HG03439 (cell line): Measurements from ENCODE around the gene RARG.

ENCODE experiments used
- ATAC-seq: cut with Tn5 transposase; IDR thresholded peaks from one replicate; pipeline ENCODE4 v1.9.1; 2021; ENCODE audit warnings: mild to moderate bottlenecking, moderate library complexity; ENCODE audit not compliant: unreplicated experiment

Gene RARG

DNA sequence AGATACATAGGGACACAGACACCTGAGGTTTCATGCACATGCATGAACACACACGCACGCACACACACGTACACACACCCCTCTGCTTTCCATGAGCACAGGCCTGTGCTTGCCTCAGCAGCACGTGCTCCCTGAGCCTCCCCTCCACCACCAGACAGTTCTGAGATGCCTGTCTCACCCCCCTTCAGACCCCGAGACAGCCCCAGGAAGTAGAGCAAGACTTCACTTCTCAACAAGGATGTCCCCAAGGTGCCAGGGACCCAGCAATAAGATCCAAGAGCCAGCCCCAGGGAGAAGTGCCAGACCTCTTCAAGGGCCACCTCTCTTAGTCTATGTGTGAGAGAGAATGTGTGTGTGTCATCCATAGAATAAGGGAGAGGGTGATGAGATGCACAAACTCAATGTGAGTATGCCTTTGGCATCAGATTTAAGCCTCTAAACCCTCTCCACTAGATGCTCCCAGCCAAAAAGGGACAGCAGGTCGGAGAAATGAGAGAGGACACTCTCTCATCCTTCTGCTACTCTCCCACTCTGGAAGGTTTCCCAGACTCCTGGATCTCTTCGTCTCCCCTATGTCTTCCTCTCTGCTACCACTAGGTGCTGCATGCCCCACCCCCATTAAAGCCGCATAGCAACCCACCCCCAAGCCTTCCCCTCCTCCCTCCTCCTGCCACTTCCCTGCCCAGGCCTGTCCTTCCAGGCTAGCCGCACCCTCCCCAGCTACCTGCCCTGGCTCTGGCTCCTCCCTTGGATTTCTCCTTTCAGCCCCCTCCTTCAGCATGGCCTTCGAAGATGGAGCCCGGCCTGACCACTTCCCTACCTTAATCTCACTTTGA, 7.7 kb downstream of the RARG start:
- ATAC-seq = no peak

DNA sequence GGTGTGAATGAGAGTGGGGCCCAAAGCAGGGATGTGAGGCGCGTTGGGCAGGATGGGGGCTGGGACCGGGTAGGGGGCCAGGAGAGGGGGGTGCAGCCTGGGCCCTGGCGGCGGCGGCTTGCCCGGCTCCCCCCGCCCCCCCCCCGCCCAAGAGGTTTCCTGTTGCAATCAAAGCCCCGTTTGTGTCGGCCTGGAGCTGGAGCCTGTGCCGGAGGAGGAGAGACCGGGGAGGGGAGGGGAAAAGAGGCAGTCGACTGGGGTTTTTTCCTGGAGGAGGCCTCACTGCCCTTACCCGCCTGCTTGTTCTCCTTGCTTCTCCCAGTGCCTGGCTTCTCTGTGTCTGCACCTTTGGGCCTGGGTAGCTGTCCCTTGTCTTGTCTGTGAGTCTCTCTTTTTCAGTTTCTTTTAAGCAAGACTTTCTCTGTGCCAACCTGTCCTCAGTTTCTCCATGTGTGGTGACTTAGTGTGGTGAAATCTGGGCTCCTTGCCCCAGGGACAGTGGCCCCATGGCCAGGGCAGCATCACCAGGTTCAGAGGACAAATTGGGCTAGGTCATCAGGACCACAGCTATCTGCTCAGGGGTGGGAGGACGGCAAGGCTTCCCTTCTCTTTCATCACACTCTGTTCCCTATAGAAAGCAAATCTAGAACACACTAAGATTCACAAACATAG, 8.5 kb downstream of the RARG start:
- ATAC-seq = no peak

- ATAC-seq = no peak
These were observed 9.2 kb downstream of the RARG start for GRCh38 chr12:53222806-53223261.

GRCh38 chr12:53222170-53222721, 9.8 kb downstream of the RARG start:
- ATAC-seq = no peak

- peak; percentile 33 for ATAC-seq
These were observed 10.6 kb downstream of the RARG start for GRCh38 chr12:53221203-53222080.

DNA sequence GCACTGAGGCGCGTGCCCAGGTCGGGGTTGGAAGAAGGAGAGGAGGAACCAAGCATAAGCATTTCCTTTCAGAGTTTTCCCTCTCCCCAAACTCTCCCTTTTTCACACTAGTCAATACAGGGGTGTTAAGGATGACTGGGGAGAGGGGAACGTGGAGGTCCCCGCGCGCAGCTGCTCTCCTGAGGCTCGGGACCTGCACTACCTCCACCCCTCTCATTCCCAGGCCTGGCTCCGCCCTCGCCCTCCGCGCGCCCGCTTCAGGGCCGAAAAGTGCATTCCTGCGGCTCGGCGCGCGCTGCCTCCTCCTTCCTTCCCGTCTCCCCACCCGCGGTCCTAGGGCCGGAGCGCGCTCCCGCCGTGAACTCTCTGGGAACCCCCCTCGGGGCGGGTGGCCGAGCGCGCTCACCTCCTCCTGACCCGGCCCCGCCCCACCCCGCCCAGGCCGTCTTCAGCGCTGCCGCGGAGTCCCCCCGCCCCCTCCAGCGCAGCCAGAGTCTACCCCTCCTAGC, 11.3 kb downstream of the RARG start:
- peak; percentile 51 for ATAC-seq

GRCh38 chr12:53219956-53220693, 11.9 kb downstream of the RARG start:
- peak; percentile 40 for ATAC-seq

DNA sequence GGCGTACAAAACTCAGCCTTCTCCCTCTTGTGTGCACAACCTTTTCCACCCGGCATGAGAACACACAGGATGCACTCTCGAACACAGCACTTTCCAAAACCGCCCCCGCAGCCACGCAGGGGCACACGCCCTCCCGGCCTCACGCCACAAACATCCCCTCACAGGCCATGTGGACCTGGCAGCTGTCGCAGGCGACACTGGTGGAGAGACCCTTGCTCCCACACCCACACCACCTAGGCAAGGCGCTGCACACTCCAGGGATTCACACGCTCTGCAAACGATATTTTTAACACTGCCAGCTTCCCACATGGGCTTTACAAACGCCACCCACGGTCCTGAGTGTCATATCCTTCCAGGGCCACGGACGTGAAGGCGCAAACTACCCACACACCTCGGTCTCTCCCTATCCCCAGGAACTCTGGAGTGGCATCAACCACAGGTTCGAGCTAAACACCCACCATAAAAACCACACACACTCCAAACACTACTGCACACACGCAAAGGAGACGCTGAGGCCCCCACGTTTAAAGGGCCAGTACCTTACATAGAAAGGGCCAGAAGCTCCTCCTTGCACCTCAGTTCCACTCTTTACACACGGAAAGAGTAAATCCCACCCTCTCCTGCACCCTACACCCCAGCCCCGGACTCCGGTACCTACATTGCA, 12.6 kb downstream of the RARG start:
- no peak for ATAC-seq

DNA sequence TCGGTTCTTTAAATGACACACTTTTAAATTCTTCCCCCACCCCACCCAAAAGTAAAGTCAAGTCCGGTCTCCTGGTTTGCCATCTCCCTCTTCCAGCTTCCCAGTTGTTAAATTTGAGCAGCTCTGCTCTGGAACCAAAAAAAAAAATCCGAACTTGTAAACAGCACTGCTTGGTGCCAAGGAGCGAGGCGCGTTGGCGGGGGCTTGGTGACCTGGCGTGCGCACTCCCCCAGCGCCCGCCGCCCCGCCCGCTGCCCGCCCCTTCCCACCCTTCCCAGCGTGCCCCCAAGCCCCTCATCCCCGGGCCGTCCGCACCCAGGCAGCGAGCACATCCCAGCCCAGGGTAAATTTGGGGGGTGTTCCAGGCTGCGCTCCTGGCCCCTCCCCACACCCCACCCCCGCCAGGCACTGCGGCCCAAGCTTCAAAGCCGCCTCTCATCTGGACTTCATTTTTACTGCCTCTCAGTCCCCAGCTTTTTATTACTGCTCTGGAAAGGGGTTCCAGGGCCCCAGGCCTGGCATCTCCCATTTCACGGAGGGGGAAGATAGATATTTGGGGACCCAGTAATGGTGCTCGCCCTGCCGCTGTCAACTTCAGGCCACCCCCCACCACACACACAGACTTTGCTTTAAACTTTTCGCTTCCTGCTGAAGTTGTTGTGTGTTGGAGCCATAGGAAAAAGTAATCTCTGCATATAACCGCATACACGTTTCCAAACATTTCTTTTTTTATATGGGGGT, 13.3 kb downstream of the RARG start:
- ATAC-seq = no peak

DNA sequence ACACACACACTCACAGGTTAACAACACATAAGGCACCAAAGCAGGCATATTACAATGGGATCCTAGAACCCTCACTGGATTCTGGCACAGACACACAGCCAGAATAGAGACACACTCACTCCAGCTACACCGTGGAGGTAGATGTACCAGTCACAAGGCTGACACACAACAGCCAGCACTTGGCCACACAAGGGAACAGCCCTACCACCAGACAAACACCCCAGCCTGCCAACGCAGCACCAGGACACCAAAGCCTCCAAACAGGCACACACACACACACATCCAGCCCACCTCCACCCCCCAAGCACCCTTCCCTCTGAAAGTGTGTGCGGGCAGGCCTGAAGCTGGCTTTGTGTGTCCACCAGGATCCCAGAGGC, 14.1 kb downstream of the RARG start:
- no peak for ATAC-seq

GRCh38 chr12:53217051-53217930, 14.7 kb downstream of the RARG start:
- no peak for ATAC-seq

DNA sequence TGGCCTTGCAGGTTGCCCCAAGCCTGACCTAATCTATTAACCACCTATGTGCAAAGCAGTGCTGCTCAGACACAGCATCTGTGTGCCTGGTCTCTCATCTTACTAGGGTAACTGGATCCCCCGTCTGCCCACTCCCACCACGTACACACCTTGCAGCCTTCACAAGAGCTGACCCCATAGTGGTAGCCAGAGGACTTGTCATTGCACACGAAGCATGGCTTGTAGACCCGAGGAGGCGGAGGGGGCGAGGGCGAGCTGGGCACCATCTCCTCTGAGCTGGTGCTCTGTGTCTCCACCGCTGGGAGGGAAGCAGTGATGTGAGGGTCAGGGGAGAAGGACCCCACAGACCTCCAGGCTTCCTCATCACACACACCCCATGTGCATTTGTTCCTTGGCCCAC, 16.5 kb downstream of the RARG start:
- no peak for ATAC-seq

- no peak for ATAC-seq
These were observed 17.1 kb downstream of the RARG start for GRCh38 chr12:53214687-53215455.

DNA sequence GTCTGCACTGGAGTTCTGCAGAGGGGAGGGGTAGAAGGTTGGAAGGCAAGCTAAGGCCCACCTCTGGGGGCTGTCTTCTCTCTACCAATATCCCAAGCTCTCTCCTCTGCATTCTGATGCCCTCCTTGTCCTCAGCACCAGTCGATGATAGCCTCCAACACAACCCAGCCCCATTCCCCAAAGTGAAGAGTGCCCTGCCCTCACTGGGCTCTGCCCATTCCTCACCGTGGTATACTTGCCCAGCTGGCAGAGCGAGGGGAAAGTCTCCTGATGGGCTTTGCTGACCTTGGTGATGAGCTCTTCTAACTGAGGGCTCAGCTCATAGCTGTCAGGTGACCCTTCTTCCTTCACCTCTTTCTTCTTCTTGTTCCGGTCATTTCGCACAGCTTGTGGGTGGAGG, 17.8 kb downstream of the RARG start:
- no peak for ATAC-seq

GRCh38 chr12:53213348-53213747, 18.7 kb downstream of the RARG start:
- ATAC-seq = peak; percentile 44

DNA sequence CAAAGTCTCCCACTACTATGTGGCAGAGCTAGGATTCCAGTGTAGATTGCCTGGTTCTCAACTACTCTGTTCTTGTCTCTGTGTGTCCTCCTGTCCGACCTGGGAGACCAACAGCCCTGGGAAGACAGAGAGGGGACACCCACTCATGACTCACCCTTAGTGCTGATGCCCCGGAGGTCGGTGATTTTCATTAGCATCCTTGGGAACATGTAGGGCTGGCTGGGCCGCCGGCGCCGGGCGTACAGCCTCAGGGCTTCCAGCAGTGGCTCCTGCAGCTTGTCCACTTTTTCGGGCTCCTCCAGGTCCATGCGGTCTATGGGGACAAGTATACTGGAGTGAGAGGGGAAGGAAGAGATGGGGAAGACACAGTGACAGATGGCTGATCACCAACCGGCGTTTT, 19.1 kb downstream of the RARG start:
- no peak for ATAC-seq
